ENCODE data around the gene PPP1R15A. TPM values are rescaled to one million over a fixed set of nuclear protein-coding genes. Genes with fewer than 3 reads are reported as not detected.

Gene PPP1R15A
- total RNA-seq, 1 donor from 2014 or later = 80.9 TPM

GRCh38 chr19:48859711-48860572 is 12.3 kb upstream of the PPP1R15A start:
- peak overlapping the region; percentile 1 for H3K27ac ChIP-seq
- peak; percentile 84 for DNase-seq

GRCh38 chr19:48861313-48861712 is 10.9 kb upstream of the PPP1R15A start:
- TF ChIP-seq CTCF (IDR thresholded peaks at IDR 0.05) = no peak
- Histone ChIP-seq H3K27me3 (no peaks in the 10 kb centered on the region), H3K4me3 (no peak overlapping the region), H3K9me3 (no peaks in the 10 kb centered on the region), H3K27ac (no peak overlapping the region), H3K4me1 (no peaks in the 10 kb centered on the region), H3K36me3 (no peaks in the 10 kb centered on the region)
- DNase-seq = no peak
- no peak for ATAC-seq
- intact Hi-C loops (cut with DNase I) = no loop called here

More at GRCh38 chr19:48859711-48860572, 12.3 kb upstream of the PPP1R15A start:
- intact Hi-C loops (cut with DNase I) = no loop called here
- Histone ChIP-seq H3K4me3 (peak overlapping the region; percentile 23), H3K9me3 (no peaks in the 10 kb centered on the region), H3K36me3 (no peaks in the 10 kb centered on the region), H3K27me3 (no peaks in the 10 kb centered on the region), H3K4me1 (no peaks in the 10 kb centered on the region)
- no peak for TF ChIP-seq CTCF (IDR thresholded peaks at IDR 0.05)
- ATAC-seq = peak; percentile 85

- Histone ChIP-seq H3K9me3 (no peaks in the 10 kb centered on the region), H3K4me3 (no peak overlapping the region), H3K4me1 (peaks cover 7% of the 10 kb centered on the region), H3K27ac (no peak overlapping the region), H3K27me3 (no peaks in the 10 kb centered on the region), H3K36me3 (no peaks in the 10 kb centered on the region)
- DNase-seq (no peak), ATAC-seq (no peak)
- no peak for TF ChIP-seq CTCF (IDR thresholded peaks at IDR 0.05)
- intact Hi-C loops (cut with DNase I) = no loop called here
Observed at GRCh38 chr19:48862827-48863226, 9.4 kb upstream of the PPP1R15A start.

GRCh38 chr19:48866692-48867091 is 5.5 kb upstream of the PPP1R15A start:
- H3K27me3 ChIP-seq = no peaks in the 10 kb centered on the region
- no peak for ATAC-seq
- peaks cover 15% of the 10 kb centered on the region for H3K4me1 ChIP-seq
- H3K4me3 ChIP-seq = no peak overlapping the region
- H3K36me3 ChIP-seq = no peaks in the 10 kb centered on the region
- intact Hi-C loops (cut with DNase I) = no loop called here
- H3K9me3 ChIP-seq = no peaks in the 10 kb centered on the region
- TF ChIP-seq CTCF (IDR thresholded peaks at IDR 0.05) = no peak
- H3K27ac ChIP-seq = no peak overlapping the region
- DNase-seq = no peak

GRCh38 chr19:48867123-48867745 is 5.0 kb upstream of the PPP1R15A start:
- DNase-seq = no peak
- H3K4me3 ChIP-seq = peak overlapping the region; percentile 38
- H3K27me3 ChIP-seq = no peaks in the 10 kb centered on the region
- no peaks in the 10 kb centered on the region for H3K9me3 ChIP-seq
- no peak overlapping the region for H3K27ac ChIP-seq
- peaks cover 15% of the 10 kb centered on the region for H3K4me1 ChIP-seq
- no peak for ATAC-seq
- no peaks in the 10 kb centered on the region for H3K36me3 ChIP-seq
- intact Hi-C loops (cut with DNase I) = no loop called here
- TF ChIP-seq CTCF (IDR thresholded peaks at IDR 0.05) = no peak
